H9 (cell line): ENCODE measurements around the gene CD2AP. TPM values are rescaled to one million over a fixed set of nuclear protein-coding genes. Genes with fewer than 3 reads are reported as not detected.
"Not testable (repeated sequence)": the region's sequence is repeated elsewhere in the genome, so short reads cannot be mapped to it uniquely, and the experiment has no call there.

Source experiments
- DNase-seq: peaks from one replicate; pipeline ENCODE4 v3.0.0-alpha.2; 2017
- H2AFZ ChIP-seq: one replicate; pipeline ENCODE4 v1.6.1; 2013; ENCODE audit warnings: mild to moderate bottlenecking, low read length, control low read depth, moderate library complexity
- H2AK5ac ChIP-seq: 2 replicates; pipeline ENCODE4 v1.6.1; 2013; ENCODE audit warnings: low read length, control low read depth, mixed read lengths; ENCODE audit not compliant: insufficient read length
- H2BK120ac ChIP-seq: one replicate; pipeline ENCODE4 v1.6.1; 2013; ENCODE audit warnings: low read depth, mild to moderate bottlenecking, low read length, control low read depth, inconsistent platforms; ENCODE audit not compliant: poor library complexity, severe bottlenecking
- H2BK12ac ChIP-seq: 2 replicates; pipeline ENCODE4 v1.6.1; 2013; ENCODE audit warnings: low read length, control low read depth, mixed read lengths, low read depth; ENCODE audit not compliant: insufficient read length
- H2BK15ac ChIP-seq: 2 replicates; pipeline ENCODE4 v1.6.1; 2013; ENCODE audit warnings: low read depth, low read length, control low read depth
- H2BK20ac ChIP-seq: one replicate; pipeline ENCODE4 v1.6.1; 2013; ENCODE audit warnings: low read depth, mild to moderate bottlenecking, low read length, control low read depth, inconsistent platforms; ENCODE audit not compliant: poor library complexity, severe bottlenecking
- H2BK5ac ChIP-seq: 2 replicates; pipeline ENCODE4 v1.6.1; 2013; ENCODE audit warnings: low read length, control low read depth, mixed read lengths; ENCODE audit not compliant: insufficient read length
- H3K14ac ChIP-seq: 2 replicates; pipeline ENCODE4 v1.6.1; 2013; ENCODE audit warnings: low read length, control low read depth; ENCODE audit not compliant: insufficient read depth
- H3K18ac ChIP-seq: 2 replicates; pipeline ENCODE4 v1.6.1; 2013; ENCODE audit warnings: low read depth, mild to moderate bottlenecking, mixed read lengths, low read length, control low read depth; ENCODE audit not compliant: insufficient read length
- H3K23ac ChIP-seq: 2 replicates; pipeline ENCODE4 v1.6.1; 2013; ENCODE audit warnings: low read length, control low read depth, mixed read lengths, low read depth; ENCODE audit not compliant: insufficient read length
- H3K23me2 ChIP-seq: 2 replicates; pipeline ENCODE4 v1.6.1; 2013; ENCODE audit warnings: low read depth, mild to moderate bottlenecking, mixed read lengths, low read length, control low read depth; ENCODE audit not compliant: insufficient read length, poor library complexity, severe bottlenecking
- H3K27ac ChIP-seq: 2 replicates; pipeline ENCODE4 v1.5.1; 2013; ENCODE audit warnings: low read length, control low read depth, mixed read lengths, low read depth; ENCODE audit not compliant: insufficient read length
- H3K27me3 ChIP-seq: 2 replicates; pipeline ENCODE4 v1.6.1; 2013; ENCODE audit warnings: low read length, control low read depth, inconsistent platforms; ENCODE audit not compliant: insufficient read depth
- H3K4ac ChIP-seq: 2 replicates; pipeline ENCODE4 v1.6.1; 2013; ENCODE audit warnings: low read depth, mild to moderate bottlenecking, control low read depth, inconsistent platforms, low read length, moderate library complexity
- H3K4me1 ChIP-seq: 2 replicates; pipeline ENCODE4 v1.6.1; 2013; ENCODE audit warnings: low read length, control low read depth, inconsistent platforms; ENCODE audit not compliant: insufficient read depth
- H3K4me2 ChIP-seq: 2 replicates; pipeline ENCODE4 v1.6.1; 2013; ENCODE audit warnings: low read length, control low read depth, mixed read lengths; ENCODE audit not compliant: insufficient read length, insufficient read depth
- H3K56ac ChIP-seq: 2 replicates; pipeline ENCODE4 v1.6.1; 2013; ENCODE audit warnings: low read depth, mild to moderate bottlenecking, mixed read lengths, low read length, control low read depth; ENCODE audit not compliant: insufficient read length
- H3K79me1 ChIP-seq: 2 replicates; pipeline ENCODE4 v1.6.1; 2013; ENCODE audit warnings: low read depth, mild to moderate bottlenecking, moderate library complexity, low read length, control low read depth, inconsistent platforms; ENCODE audit not compliant: insufficient read depth, poor library complexity, severe bottlenecking
- H3K79me2 ChIP-seq: 2 replicates; pipeline ENCODE4 v1.6.1; 2013; ENCODE audit warnings: low read length, control low read depth, inconsistent platforms; ENCODE audit not compliant: insufficient read depth
- H3K9ac ChIP-seq: 2 replicates; pipeline ENCODE4 v1.6.1; 2013; ENCODE audit warnings: low read length, control low read depth, mixed read lengths; ENCODE audit not compliant: insufficient read length; ENCODE audit errors: extremely low read depth
- H3K9me3 ChIP-seq: one replicate; pipeline ENCODE4 v1.6.1; 2013; ENCODE audit warnings: low read depth, low read length, inconsistent platforms; ENCODE audit not compliant: control insufficient read depth
- H3T11ph ChIP-seq: one replicate; pipeline ENCODE4 v1.6.1; 2013; ENCODE audit warnings: mild to moderate bottlenecking, low read length, control low read depth, inconsistent platforms
- H4K20me1 ChIP-seq: one replicate; pipeline ENCODE4 v1.6.1; 2013; ENCODE audit not compliant: control insufficient read depth, insufficient read length, insufficient read depth
- H4K5ac ChIP-seq: 2 replicates; pipeline ENCODE4 v1.6.1; 2013; ENCODE audit warnings: low read depth, mild to moderate bottlenecking, mixed read lengths, low read length, control low read depth; ENCODE audit not compliant: insufficient read length
- H4K8ac ChIP-seq: replicated peaks from 2 replicates; pipeline ENCODE4 v1.6.1; 2013; ENCODE audit warnings: low read length, control low read depth, mixed read lengths, low read depth; ENCODE audit not compliant: insufficient read length
- H4K91ac ChIP-seq: 2 replicates; pipeline ENCODE4 v1.6.1; 2013; ENCODE audit warnings: low read depth, mild to moderate bottlenecking, moderate library complexity, mixed read lengths, low read length, control low read depth; ENCODE audit not compliant: insufficient read length
- H3K27ac Mint-ChIP-seq, 3 experiments: 2 replicates in 2 of 3; 3 replicates in 1 of 3; pipeline ENCODE4 v1.8.0; 2020 to 2021; ENCODE audit warnings: mixed read lengths in 3 of 3, mild to moderate bottlenecking in 1 of 3, moderate library complexity in 1 of 3
- H3K27me3 Mint-ChIP-seq: 2 replicates; pipeline ENCODE4 v1.8.0; 2021; ENCODE audit warnings: low read depth, mild to moderate bottlenecking, moderate library complexity, mixed read lengths
- H3K36me3 Mint-ChIP-seq, 3 experiments: 2 replicates in 2 of 3; 3 replicates in 1 of 3; pipeline ENCODE4 v1.8.0; 2020 to 2021; ENCODE audit warnings: low read depth in 3 of 3, mixed read lengths in 3 of 3; ENCODE audit not compliant: insufficient read depth in 1 of 3
- H3K4me1 Mint-ChIP-seq, 2 experiments: 2 replicates each; pipeline ENCODE4 v1.8.0; 2020; ENCODE audit warnings: mixed read lengths in 2 of 2
- H3K4me3 Mint-ChIP-seq, 2 experiments: 2 replicates in 1 of 2; 3 replicates in 1 of 2; pipeline ENCODE4 v1.8.0; 2020 to 2021; ENCODE audit warnings: mild to moderate bottlenecking in 2 of 2, mixed read lengths in 2 of 2, moderate library complexity in 1 of 2
- H3K9me3 Mint-ChIP-seq, 2 experiments: 2 replicates in 1 of 2; 3 replicates in 1 of 2; pipeline ENCODE4 v1.8.0; 2020; ENCODE audit warnings: mild to moderate bottlenecking in 2 of 2, mixed read lengths in 2 of 2, moderate library complexity in 1 of 2
- CTCF ChIP-seq: fragments of 200-600 bp; sonication (generic); conservative IDR thresholded peaks from 3 replicates; pipeline ENCODE4 v1.8.0; 2021; ENCODE audit warnings: antibody characterized with exemption, mild to moderate bottlenecking
- WGBS: extraction: QIAGEN DNeasy Blood & Tissue Kit; methylation state at CpG from one replicate; pipeline ENCODE4 v1.1.7; 2013; ENCODE audit warnings: missing lambda C conversion rate, low lambda C conversion rate, mixed read lengths; ENCODE audit not compliant: insufficient read length; ENCODE audit errors: extremely low coverage; 5-methylcytosine and 5-hydroxymethylcytosine counted together
- total RNA-seq: library from RNA; stranded (reverse); gene quantifications from 2 replicates; pipeline ENCODE4 v1.2.1, GENCODE V29; 2021

CD2AP gene
- total RNA-seq, 1 experiment from 2014 or later, result 50.1 TPM

- Histone ChIP-seq H2AK5ac (no peak overlapping the region), H3K14ac (no peak overlapping the region), H3K4ac (no peak overlapping the region), H3K9me3 (no peaks in the 10 kb centered on the region), H4K8ac (no peak overlapping the region), H4K5ac (no peak overlapping the region), H3K56ac (no peak overlapping the region), H3K4me1 (peaks cover 4% of the 10 kb centered on the region; the same call in 1 of the 2 replicates), H2BK15ac (no peak overlapping the region), H3K18ac (no peak overlapping the region), H4K91ac (no peak overlapping the region), H3K79me2 (no peaks in the 10 kb centered on the region), H3K79me1 (no peaks in the 10 kb centered on the region), H3K4me2 (no peak overlapping the region), H2BK5ac (no peak overlapping the region), H3K23ac (no peak overlapping the region), H2BK20ac (no peak overlapping the region), H2BK120ac (no peak overlapping the region), H3K9ac (no peak overlapping the region), H2AFZ (no peak overlapping the region), H2BK12ac (no peak overlapping the region), H3K27ac (no peak overlapping the region), H3K27me3 (no peaks in the 10 kb centered on the region), H4K20me1 (no peaks in the 10 kb centered on the region), H3T11ph (no peak overlapping the region), H3K23me2 (no peaks in the 10 kb centered on the region)
- no peak for TF ChIP-seq CTCF
- WGBS, result no CpG with 5 or more reads among the region's 1 CpG
- Mint-ChIP-seq H3K4me3 (no peak overlapping the region), H3K4me1 (peaks cover 8 to 9% of the 10 kb centered on the region in 2 experiments), H3K27ac (no peak overlapping the region), H3K36me3 (0 out of 7 replicates have a peak, but pooled peaks cover 0 to 1% (median 0%) of the 10 kb centered on the region in 3 experiments), H3K9me3 (no peaks in the 10 kb centered on the region; a peak in 1 of 5 replicates), H3K27me3 (no peaks in the 10 kb centered on the region; the same call in 1 of the 2 replicates)
- no peak for DNase-seq
Measured at GRCh38 chr6:47647188-47647587, 169.6 kb downstream of the CD2AP start.

- H3K4me2 ChIP-seq, H3K27ac Mint-ChIP-seq, H3K4ac ChIP-seq, H4K5ac ChIP-seq, H3K27me3 ChIP-seq, H3K79me2 ChIP-seq, H3K14ac ChIP-seq, H2BK20ac ChIP-seq, H3K9ac ChIP-seq, H3K27ac ChIP-seq, H2BK5ac ChIP-seq, H4K91ac ChIP-seq, H2AK5ac ChIP-seq, H3K23me2 ChIP-seq, H3K4me3 Mint-ChIP-seq, H2BK12ac ChIP-seq, H4K20me1 ChIP-seq, H3K79me1 ChIP-seq, H2AFZ ChIP-seq, H2BK120ac ChIP-seq, H3K27me3 Mint-ChIP-seq, H3K36me3 Mint-ChIP-seq, H2BK15ac ChIP-seq, H3K23ac ChIP-seq, H3K4me1 Mint-ChIP-seq, H3T11ph ChIP-seq, H3K18ac ChIP-seq, DNase-seq, H3K9me3 Mint-ChIP-seq, H3K9me3 ChIP-seq, H4K8ac ChIP-seq, H3K4me1 ChIP-seq, H3K56ac ChIP-seq: not testable (repeated sequence)
- no CpG with 5 or more reads among the region's 4 CpGs for WGBS
Measured at GRCh38 chr6:47647626-47648025, 170.0 kb downstream of the CD2AP start.
